Epithelial cell of alveolus of lung (primary cell): ENCODE results near the gene VPS54. TPM values are rescaled to one million over a fixed set of nuclear protein-coding genes. Genes with fewer than 3 reads are reported as not detected.

Experiments
- total RNA-seq: library from RNA; depleted of rRNA; stranded (reverse); fragments of >200 nt; gene quantifications from 2 replicates; pipeline ENCODE4 v1.2.1, GENCODE V29; 2015

Gene VPS54, protein sequence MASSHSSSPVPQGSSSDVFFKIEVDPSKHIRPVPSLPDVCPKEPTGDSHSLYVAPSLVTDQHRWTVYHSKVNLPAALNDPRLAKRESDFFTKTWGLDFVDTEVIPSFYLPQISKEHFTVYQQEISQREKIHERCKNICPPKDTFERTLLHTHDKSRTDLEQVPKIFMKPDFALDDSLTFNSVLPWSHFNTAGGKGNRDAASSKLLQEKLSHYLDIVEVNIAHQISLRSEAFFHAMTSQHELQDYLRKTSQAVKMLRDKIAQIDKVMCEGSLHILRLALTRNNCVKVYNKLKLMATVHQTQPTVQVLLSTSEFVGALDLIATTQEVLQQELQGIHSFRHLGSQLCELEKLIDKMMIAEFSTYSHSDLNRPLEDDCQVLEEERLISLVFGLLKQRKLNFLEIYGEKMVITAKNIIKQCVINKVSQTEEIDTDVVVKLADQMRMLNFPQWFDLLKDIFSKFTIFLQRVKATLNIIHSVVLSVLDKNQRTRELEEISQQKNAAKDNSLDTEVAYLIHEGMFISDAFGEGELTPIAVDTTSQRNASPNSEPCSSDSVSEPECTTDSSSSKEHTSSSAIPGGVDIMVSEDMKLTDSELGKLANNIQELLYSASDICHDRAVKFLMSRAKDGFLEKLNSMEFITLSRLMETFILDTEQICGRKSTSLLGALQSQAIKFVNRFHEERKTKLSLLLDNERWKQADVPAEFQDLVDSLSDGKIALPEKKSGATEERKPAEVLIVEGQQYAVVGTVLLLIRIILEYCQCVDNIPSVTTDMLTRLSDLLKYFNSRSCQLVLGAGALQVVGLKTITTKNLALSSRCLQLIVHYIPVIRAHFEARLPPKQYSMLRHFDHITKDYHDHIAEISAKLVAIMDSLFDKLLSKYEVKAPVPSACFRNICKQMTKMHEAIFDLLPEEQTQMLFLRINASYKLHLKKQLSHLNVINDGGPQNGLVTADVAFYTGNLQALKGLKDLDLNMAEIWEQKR
- 14.6 and 14.9 TPM in 2 replicates for total RNA-seq

DNA sequence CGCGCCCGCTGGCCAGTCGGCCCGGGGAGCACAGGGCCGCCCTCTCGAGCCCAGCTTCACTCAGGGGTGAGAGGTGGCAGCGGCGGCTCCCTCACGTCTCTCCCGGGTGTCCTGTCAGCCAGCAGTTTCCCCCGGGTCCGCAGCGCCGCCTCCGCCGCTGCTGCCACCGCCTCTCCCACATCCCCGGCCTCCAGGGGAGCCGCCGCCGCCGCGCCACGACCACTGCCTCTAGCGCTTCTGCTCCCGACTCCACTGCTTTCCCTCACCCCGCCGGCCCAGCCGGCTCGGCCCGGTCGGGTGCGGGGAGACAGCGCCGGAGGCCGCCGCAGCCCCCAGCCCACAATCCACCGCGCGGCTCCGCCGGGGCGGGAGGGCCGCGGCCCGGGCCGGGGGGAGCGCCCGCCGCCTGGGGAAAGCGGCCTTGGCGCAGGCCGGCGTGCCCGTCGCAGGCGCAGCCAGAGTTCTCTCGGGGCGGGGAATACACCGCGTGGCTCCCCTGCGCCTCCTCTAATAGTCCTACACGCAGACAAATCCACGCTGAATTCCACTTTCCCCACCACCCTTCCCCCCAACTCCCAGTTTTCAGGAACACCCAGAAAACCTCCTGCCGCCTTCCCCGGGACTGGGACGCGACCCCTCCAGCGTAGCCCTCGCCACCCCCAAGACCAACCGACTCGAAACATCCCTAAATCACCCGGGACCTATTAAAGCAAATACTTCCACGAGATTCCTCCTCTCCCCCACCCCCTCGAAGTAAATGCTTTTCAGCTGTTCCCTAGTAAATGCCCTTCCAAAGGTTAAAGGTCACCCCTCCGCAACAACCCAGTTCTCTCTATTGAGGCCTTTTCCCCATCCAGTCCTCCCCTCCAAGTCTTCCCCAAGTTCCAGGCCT, at the start of gene VPS54:
TSS of gene VPS54 (minus strand) at position 346 of the 892 bp plus-strand sequence. CDS start 35,429 bp downstream, outside the sequence.

Other genes with a start within 250 kb of the VPS54 start
- gene UGP2, start 177.5 kb downstream of the VPS54 start, total RNA-seq: 85.5 and 146 TPM in 2 replicates
- gene PELI1, start 125.0 kb upstream of the VPS54 start, total RNA-seq: 5.6 and 7.6 TPM in 2 replicates